HG02798 (cell line): Measurements from ENCODE around the gene GALNT18.

ENCODE experiments used
- ATAC-seq: cut with Tn5 transposase; IDR thresholded peaks from one replicate; pipeline ENCODE4 v1.9.1; 2021; ENCODE audit warnings: mild to moderate bottlenecking; ENCODE audit not compliant: unreplicated experiment, poor library complexity

Gene GALNT18

GRCh38 chr11:11400121-11400520 lies 221.7 kb downstream of the GALNT18 start:
- no peak for ATAC-seq

GRCh38 chr11:11397781-11398180 lies 224.0 kb downstream of the GALNT18 start:
- ATAC-seq: no peak

- ATAC-seq: no peak
Observed at GRCh38 chr11:11397036-11397415, 224.8 kb downstream of the GALNT18 start.

GRCh38 chr11:11396301-11397035 lies 225.3 kb downstream of the GALNT18 start:
- no peak for ATAC-seq

- ATAC-seq: no peak
Observed at GRCh38 chr11:11395126-11395525, 226.7 kb downstream of the GALNT18 start.

GRCh38 chr11:11394241-11394640 lies 227.6 kb downstream of the GALNT18 start:
- no peak for ATAC-seq

- no peak for ATAC-seq
Observed at GRCh38 chr11:11391796-11392463, 229.9 kb downstream of the GALNT18 start.

GRCh38 chr11:11391169-11391568 lies 230.6 kb downstream of the GALNT18 start:
- ATAC-seq: no peak

GRCh38 chr11:11390068-11390771 lies 231.6 kb downstream of the GALNT18 start:
- ATAC-seq: no peak

GRCh38 chr11:11389238-11389637 lies 232.6 kb downstream of the GALNT18 start:
- ATAC-seq: no peak

- ATAC-seq: no peak
Observed at GRCh38 chr11:11387622-11388305, 234.0 kb downstream of the GALNT18 start.

- ATAC-seq: no peak
Observed at GRCh38 chr11:11387207-11387606, 234.6 kb downstream of the GALNT18 start.

GRCh38 chr11:11384829-11385228 lies 237.0 kb downstream of the GALNT18 start:
- no peak for ATAC-seq

- no peak for ATAC-seq
Observed at GRCh38 chr11:11383995-11384394, 237.8 kb downstream of the GALNT18 start.

- no peak for ATAC-seq
Observed at GRCh38 chr11:11382858-11383532, 238.8 kb downstream of the GALNT18 start.

GRCh38 chr11:11381471-11382105 lies 240.2 kb downstream of the GALNT18 start:
- ATAC-seq: no peak

- no peak for ATAC-seq
Observed at GRCh38 chr11:11380883-11381282, 240.9 kb downstream of the GALNT18 start.

- ATAC-seq: no peak
Observed at GRCh38 chr11:11380340-11380739, 241.5 kb downstream of the GALNT18 start.

GRCh38 chr11:11379661-11380060 lies 242.1 kb downstream of the GALNT18 start:
- no peak for ATAC-seq
